Fibroblast of the conjunctiva (primary cell): ENCODE measurements around the gene NTRK1.
A peak's percentile ranks its signal among the peaks of the same experiment; 100 is the strongest.

Experiments
- DNase-seq: peaks from one replicate; pipeline ENCODE4 v3.0.0-alpha.2; 2010; ENCODE audit warnings: low read depth

The NTRK1 gene

GRCh38 chr1:156881101-156881500 is 20.4 kb downstream of the NTRK1 start:
- no peak for DNase-seq

- no peak for DNase-seq
These were observed 21.0 kb downstream of the NTRK1 start for GRCh38 chr1:156881663-156882062.

- DNase-seq, result no peak
These were observed 21.9 kb downstream of the NTRK1 start for GRCh38 chr1:156882543-156882942.

GRCh38 chr1:156883919-156884318 is 23.3 kb downstream of the NTRK1 start:
- DNase-seq, result no peak

GRCh38 chr1:156884560-156885184 is 24.0 kb downstream of the NTRK1 start:
- DNase-seq, result no peak

- no peak for DNase-seq
These were observed 24.6 kb downstream of the NTRK1 start for GRCh38 chr1:156885314-156885713.

GRCh38 chr1:156885880-156886355 is 25.3 kb downstream of the NTRK1 start:
- DNase-seq, result no peak

- no peak for DNase-seq
These were observed 26.1 kb downstream of the NTRK1 start for GRCh38 chr1:156886583-156887281.

- no peak for DNase-seq
These were observed 26.7 kb downstream of the NTRK1 start for GRCh38 chr1:156887317-156887716.

GRCh38 chr1:156887734-156888133 is 27.1 kb downstream of the NTRK1 start:
- no peak for DNase-seq

- DNase-seq, result peak; percentile 79
These were observed 29.3 kb downstream of the NTRK1 start for GRCh38 chr1:156889802-156890580.

- DNase-seq, result peak; percentile 81
These were observed 31.8 kb downstream of the NTRK1 start for GRCh38 chr1:156892190-156893047.

GRCh38 chr1:156893048-156893953 is 32.6 kb downstream of the NTRK1 start, which contains the start of gene PEAR1:
TSS of gene PEAR1 (plus strand) at chr1:156893718. CDS start at chr1:156903927, 10,209 bp downstream.
- DNase-seq, result no peak

GRCh38 chr1:156894001-156894400 is 33.3 kb downstream of the NTRK1 start:
- no peak for DNase-seq

GRCh38 chr1:156894711-156895454 is 34.2 kb downstream of the NTRK1 start:
- no peak for DNase-seq

- DNase-seq, result no peak
These were observed 34.8 kb downstream of the NTRK1 start for GRCh38 chr1:156895455-156895812.

GRCh38 chr1:156895927-156896326 is 35.3 kb downstream of the NTRK1 start:
- no peak for DNase-seq

GRCh38 chr1:156896490-156897033 is 35.9 kb downstream of the NTRK1 start:
- no peak for DNase-seq

GRCh38 chr1:156897078-156897825 is 36.6 kb downstream of the NTRK1 start:
- DNase-seq, result no peak
